SU-DHL-6 (cell line): ENCODE results near the gene BMPR1A.

Experiments
- EZH2phosphoT487 ChIP-seq: fragments of 200-600 bp; sonication (generic), shearing (Covaris generic); conservative IDR thresholded peaks from 2 replicates; pipeline ENCODE4 v1.6.1; 2018; ENCODE audit warnings: mild to moderate bottlenecking, antibody characterized with exemption, low read length, moderate library complexity, mixed read lengths
- TF ChIP-seq, protein P1 (sequence below): fragments of 200-600 bp; sonication (generic); IDR thresholded peaks from one replicate; pipeline ENCODE4 v1.5.1; 2017; ENCODE audit warnings: antibody characterized with exemption, mild to moderate bottlenecking, low read length, moderate library complexity; ENCODE audit not compliant: insufficient read depth, poor library complexity, severe bottlenecking

DNA sequence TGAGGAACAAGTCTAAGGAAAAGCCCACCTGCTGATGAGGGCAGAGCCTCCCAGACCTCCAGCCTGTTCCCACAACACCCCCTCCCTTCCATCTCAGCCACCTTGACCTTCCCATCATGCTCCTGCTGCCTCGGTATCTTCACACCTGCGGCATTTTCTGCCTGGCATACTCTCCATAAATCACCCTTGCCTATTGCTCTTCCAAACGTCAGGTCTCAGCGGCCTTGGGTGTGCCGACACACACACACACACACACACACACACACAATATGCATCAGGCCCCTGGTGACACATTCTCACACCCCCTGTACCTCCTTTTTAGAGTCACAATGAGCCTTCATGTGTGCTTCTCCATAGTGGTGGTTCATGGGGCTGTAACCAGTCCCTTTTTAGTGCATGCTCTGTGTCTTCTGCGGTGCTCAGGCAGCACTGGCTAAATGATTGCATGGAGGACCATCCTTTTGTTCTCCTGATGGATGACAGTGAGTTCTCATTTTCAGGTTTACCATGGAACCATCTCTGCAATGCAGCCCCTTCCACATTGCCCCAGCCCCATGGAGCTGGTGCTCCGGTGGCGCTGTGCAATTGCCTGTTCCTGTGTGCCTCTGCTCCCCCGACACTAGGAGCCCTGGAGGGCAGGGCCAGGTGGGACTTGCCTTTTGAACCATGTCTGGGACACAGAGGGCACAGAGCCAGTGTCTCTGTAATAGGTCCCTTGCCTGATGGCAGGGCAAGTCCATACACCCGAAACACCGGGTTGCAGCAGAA, 216.4 kb downstream of the BMPR1A start:
- TF ChIP-seq, protein P1, sequence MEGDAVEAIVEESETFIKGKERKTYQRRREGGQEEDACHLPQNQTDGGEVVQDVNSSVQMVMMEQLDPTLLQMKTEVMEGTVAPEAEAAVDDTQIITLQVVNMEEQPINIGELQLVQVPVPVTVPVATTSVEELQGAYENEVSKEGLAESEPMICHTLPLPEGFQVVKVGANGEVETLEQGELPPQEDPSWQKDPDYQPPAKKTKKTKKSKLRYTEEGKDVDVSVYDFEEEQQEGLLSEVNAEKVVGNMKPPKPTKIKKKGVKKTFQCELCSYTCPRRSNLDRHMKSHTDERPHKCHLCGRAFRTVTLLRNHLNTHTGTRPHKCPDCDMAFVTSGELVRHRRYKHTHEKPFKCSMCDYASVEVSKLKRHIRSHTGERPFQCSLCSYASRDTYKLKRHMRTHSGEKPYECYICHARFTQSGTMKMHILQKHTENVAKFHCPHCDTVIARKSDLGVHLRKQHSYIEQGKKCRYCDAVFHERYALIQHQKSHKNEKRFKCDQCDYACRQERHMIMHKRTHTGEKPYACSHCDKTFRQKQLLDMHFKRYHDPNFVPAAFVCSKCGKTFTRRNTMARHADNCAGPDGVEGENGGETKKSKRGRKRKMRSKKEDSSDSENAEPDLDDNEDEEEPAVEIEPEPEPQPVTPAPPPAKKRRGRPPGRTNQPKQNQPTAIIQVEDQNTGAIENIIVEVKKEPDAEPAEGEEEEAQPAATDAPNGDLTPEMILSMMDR, result no peak
- no peak for TF ChIP-seq EZH2phosphoT487
